HepG2 (cell line): ENCODE results near the gene PRSS27. TPM values are rescaled to one million over a fixed set of nuclear protein-coding genes. Genes with fewer than 3 reads are reported as not detected.

ENCODE experiments used
- BORCS8-MEF2B ChIP-seq: sonication (generic); formaldehyde crosslinking; IDR thresholded peaks from 2 replicates; pipeline ENCODE4 v1.8.0; 2022; ENCODE audit warnings: mild to moderate bottlenecking, missing genetic modification reagents
- DNMT3B ChIP-seq: conservative IDR thresholded peaks from 2 replicates; pipeline ENCODE4 v1.6.1; 2016; ENCODE audit warnings: missing biosample characterization, control low read depth
- EEA1 ChIP-seq: sonication (generic); formaldehyde crosslinking; IDR thresholded peaks from 2 replicates; pipeline ENCODE4 v1.5.1; 2020; ENCODE audit warnings: mild to moderate bottlenecking, missing genetic modification reagents, borderline replicate concordance
- GLMP ChIP-seq: sonication (generic); formaldehyde crosslinking; IDR thresholded peaks from 2 replicates; pipeline ENCODE4 v1.9.0; 2021; ENCODE audit warnings: missing genetic modification reagents, mild to moderate bottlenecking, borderline replicate concordance
- GRHL1 ChIP-seq: sonication (generic); formaldehyde crosslinking; conservative IDR thresholded peaks from 2 replicates; pipeline ENCODE4 v1.8.0; 2022; ENCODE audit warnings: missing genetic modification reagents
- HDAC6 ChIP-seq: fragments of 200-600 bp; sonication (generic); IDR thresholded peaks from 2 replicates; pipeline ENCODE4 v1.7.0; 2017; ENCODE audit warnings: mild to moderate bottlenecking, antibody characterized with exemption, low read length, low read depth
- IRX3 ChIP-seq: sonication (generic); formaldehyde crosslinking; IDR thresholded peaks from 2 replicates; pipeline ENCODE4 v1.8.1; 2023; ENCODE audit warnings: mild to moderate bottlenecking, low read depth, missing genetic modification reagents, borderline replicate concordance
- ISX ChIP-seq: sonication (generic); formaldehyde crosslinking; conservative IDR thresholded peaks from 2 replicates; pipeline ENCODE4 v1.5.0; 2020; ENCODE audit warnings: missing genetic modification reagents
- KDM6A ChIP-seq: IDR thresholded peaks from 2 replicates; pipeline ENCODE4 v1.6.1; 2016; ENCODE audit warnings: low read depth
- MIER3 ChIP-seq: IDR thresholded peaks from 2 replicates; pipeline ENCODE4 v1.6.1; 2016; ENCODE audit warnings: missing compliant biosample characterization, borderline replicate concordance
- NFE2L1 ChIP-seq: sonication (generic); formaldehyde crosslinking; IDR thresholded peaks from 2 replicates; pipeline ENCODE4 v1.4.0; 2020; ENCODE audit warnings: missing genetic modification reagents, mild to moderate bottlenecking, borderline replicate concordance
- PHF20 ChIP-seq: sonication (generic); formaldehyde crosslinking; IDR thresholded peaks from 2 replicates; pipeline ENCODE4 v1.5.0; 2020; ENCODE audit warnings: mild to moderate bottlenecking, missing genetic modification reagents
- POLR2AphosphoS5 ChIP-seq: IDR thresholded peaks from 2 replicates; pipeline ENCODE4 v1.6.1; 2012; ENCODE audit warnings: low read depth, low read length
- RAD21 ChIP-seq: fragments of 450-650 bp; formaldehyde crosslinking; IDR thresholded peaks from 2 replicates; pipeline ENCODE4 v1.5.0; 2020; ENCODE audit warnings: mild to moderate bottlenecking
- ZBTB44 ChIP-seq: sonication (generic); formaldehyde crosslinking; IDR thresholded peaks from 2 replicates; pipeline ENCODE4 v1.4.0; 2020; ENCODE audit warnings: missing genetic modification reagents
- ZBTB7B ChIP-seq: sonication (generic); formaldehyde crosslinking; IDR thresholded peaks from 2 replicates; pipeline ENCODE4 v1.4.0; 2020; ENCODE audit warnings: missing genetic modification reagents
- ZFAT ChIP-seq: sonication (generic); formaldehyde crosslinking; conservative IDR thresholded peaks from 2 replicates; pipeline ENCODE4 v1.8.1; 2023; ENCODE audit warnings: missing genetic modification reagents, inconsistent platforms
- ZNF547 ChIP-seq: sonication (generic); formaldehyde crosslinking; IDR thresholded peaks from 2 replicates; pipeline ENCODE4 v1.5.1; 2020; ENCODE audit warnings: mild to moderate bottlenecking, missing genetic modification reagents
- ZNF691 ChIP-seq: sonication (generic); formaldehyde crosslinking; IDR thresholded peaks from 2 replicates; pipeline ENCODE4 v1.4.0; 2020; ENCODE audit warnings: missing genetic modification reagents, low read depth, mild to moderate bottlenecking, borderline replicate concordance
- ZNF709 ChIP-seq: sonication (generic); formaldehyde crosslinking; IDR thresholded peaks from 2 replicates; pipeline ENCODE4 v1.5.0; 2020; ENCODE audit warnings: mild to moderate bottlenecking, missing genetic modification reagents
- ZNF773 ChIP-seq: sonication (generic); formaldehyde crosslinking; IDR thresholded peaks from 2 replicates; pipeline ENCODE4 v1.4.0; 2020; ENCODE audit warnings: missing genetic modification reagents, borderline replicate concordance
- ZNF841 ChIP-seq: sonication (generic); formaldehyde crosslinking; IDR thresholded peaks from 2 replicates; pipeline ENCODE4 v1.8.1; 2023; ENCODE audit warnings: missing genetic modification reagents, borderline replicate concordance
- polyA plus RNA-seq, 8 experiments: library from polyadenylated mRNA; depleted of rRNA in 3 of 8; stranded (reverse) in 7 of 8; unstranded in 1 of 8; fragments of >200 nt; fragmentation: Illumina TruSeq in 4 of 8; extraction: Trizol in 4 of 8; gene quantifications; 2 replicates each; pipeline versions ENCODE4 v1.2.1 to v1.2.3, GENCODE V29; 2011 to 2016; ENCODE audit warnings: low read depth in 4 of 8, missing spikeins in 1 of 8, mixed read lengths in 1 of 8; ENCODE audit not compliant: insufficient read depth in 1 of 8
- total RNA-seq, 5 experiments: library from RNA; depleted of rRNA; stranded (reverse); fragments of >200 nt; fragmentation: Illumina TruSeq; extraction: Trizol; gene quantifications; 2 replicates each; pipeline ENCODE4 v1.2.3, GENCODE V29; 2016; ENCODE audit warnings: low read depth in 1 of 5
- TF ChIP-seq, protein P1 (sequence below): sonication (generic); formaldehyde crosslinking; IDR thresholded peaks from 2 replicates; pipeline ENCODE4 v1.8.0; 2022; ENCODE audit warnings: mild to moderate bottlenecking, missing genetic modification reagents; ENCODE audit not compliant: insufficient replicate concordance

The PRSS27 gene
- total and polyA plus RNA-seq, 2 of the 13 experiments (the other 11 are each of a cell fraction or from before 2014, with no cell fraction given) = 0.20 to 0.73 TPM

GRCh38 chr16:2720719-2721633, 952 bp upstream of the PRSS27 start (continued):
- TF ChIP-seq PHF20 (peak; percentile 86), GLMP (CRISPR knock-in tag) (no peak), MIER3 (CRISPR knock-in tag) (no peak; the same call in 1 of the 2 replicates), ISX (CRISPR knock-in tag) (no peak), HDAC6 (no peak), ZNF773 (CRISPR knock-in tag) (no peak), POLR2AphosphoS5 (peak; percentile 40; the same call in 1 of the 2 replicates), ZFAT (CRISPR knock-in tag) (no peak), ZNF709 (no peak), KDM6A (CRISPR knock-in tag) (no peak), GRHL1 (CRISPR knock-in tag) (no peak), DNMT3B (no peak), ZNF691 (peak; percentile 77; the same call in 1 of the 2 replicates), ZBTB44 (CRISPR knock-in tag) (no peak), EEA1 (CRISPR knock-in tag) (no peak), BORCS8-MEF2B (CRISPR knock-in tag) (no peak), ZNF547 (CRISPR knock-in tag) (no peak; the same call in 1 of the 2 replicates), ZBTB7B (peak; percentile 75), RAD21 (CRISPR knock-in tag) (peak; percentile 8; the same call in 1 of the 2 replicates), NFE2L1 (no peak), ZNF841 (no peak), IRX3 (CRISPR knock-in tag) (no peak)
- TF ChIP-seq, protein P1, sequence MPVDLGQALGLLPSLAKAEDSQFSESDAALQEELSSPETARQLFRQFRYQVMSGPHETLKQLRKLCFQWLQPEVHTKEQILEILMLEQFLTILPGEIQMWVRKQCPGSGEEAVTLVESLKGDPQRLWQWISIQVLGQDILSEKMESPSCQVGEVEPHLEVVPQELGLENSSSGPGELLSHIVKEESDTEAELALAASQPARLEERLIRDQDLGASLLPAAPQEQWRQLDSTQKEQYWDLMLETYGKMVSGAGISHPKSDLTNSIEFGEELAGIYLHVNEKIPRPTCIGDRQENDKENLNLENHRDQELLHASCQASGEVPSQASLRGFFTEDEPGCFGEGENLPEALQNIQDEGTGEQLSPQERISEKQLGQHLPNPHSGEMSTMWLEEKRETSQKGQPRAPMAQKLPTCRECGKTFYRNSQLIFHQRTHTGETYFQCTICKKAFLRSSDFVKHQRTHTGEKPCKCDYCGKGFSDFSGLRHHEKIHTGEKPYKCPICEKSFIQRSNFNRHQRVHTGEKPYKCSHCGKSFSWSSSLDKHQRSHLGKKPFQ (CRISPR knock-in tag) = peak; percentile 44
